ENCODE data around the gene HTRA2.
A peak's percentile ranks its signal among the peaks of the same experiment; 100 is the strongest.

Gene HTRA2

DNA sequence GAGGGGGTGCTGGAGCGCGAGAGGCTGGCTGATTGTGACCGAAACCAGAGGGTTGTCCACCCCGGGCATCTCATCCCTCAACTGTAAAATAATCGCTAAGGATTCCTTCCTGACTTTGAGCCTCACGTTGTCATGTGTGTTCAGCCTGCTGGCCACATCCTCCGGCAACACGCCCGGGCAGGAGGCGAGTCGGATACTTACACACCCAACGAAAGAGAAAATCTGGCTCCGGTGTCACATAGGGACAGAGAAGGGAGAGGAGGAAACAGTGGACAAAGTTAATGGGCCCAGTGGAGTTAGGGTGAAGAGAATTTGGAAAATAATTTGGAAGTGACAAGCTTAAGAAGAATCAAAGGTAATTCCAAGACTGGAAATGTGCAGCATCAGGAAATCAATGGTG is 13.1 kb upstream of the HTRA2 start:
- no peak for DNase-seq

DNA sequence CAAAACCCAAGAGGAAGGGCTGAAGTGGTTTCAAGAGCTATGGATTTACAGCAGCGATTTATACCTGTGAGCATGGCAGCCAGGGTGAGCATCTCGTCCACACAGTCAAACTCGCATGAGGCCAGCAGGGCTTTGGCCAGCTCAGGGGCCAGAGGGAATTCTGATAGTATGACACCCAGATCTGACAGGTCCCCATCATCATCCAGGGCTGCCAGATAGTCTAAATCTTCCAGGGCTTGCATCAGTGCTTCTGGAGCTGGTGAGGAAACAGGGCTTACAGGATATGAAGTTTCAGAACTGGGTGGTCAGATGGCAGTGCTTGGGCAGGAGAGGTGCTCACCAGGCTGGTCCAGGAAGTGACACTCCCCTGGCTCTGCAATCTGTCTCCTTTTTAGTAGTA is 7.2 kb upstream of the HTRA2 start:
- no peak for DNase-seq

DNA sequence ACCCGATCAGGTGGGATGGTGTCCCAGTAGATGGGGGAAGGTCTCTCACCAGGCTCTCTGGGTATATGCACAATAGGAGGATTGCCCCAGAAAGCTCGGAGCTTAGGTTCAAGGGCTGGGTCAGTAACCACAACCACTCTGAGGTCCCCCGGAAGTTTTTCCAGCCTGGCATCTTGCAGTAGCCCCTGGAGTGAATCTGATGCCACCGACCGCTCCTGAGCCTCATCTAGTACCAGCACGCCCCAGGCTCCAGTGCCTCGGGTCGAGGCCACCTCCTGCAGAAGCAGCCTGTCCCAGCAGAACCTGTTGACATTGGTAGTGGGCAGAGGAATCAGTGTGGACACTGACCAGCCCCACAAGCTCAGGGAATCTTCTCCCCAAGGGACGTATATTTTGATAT is 5.7 kb upstream of the HTRA2 start:
- DNase-seq, result no peak

DNA sequence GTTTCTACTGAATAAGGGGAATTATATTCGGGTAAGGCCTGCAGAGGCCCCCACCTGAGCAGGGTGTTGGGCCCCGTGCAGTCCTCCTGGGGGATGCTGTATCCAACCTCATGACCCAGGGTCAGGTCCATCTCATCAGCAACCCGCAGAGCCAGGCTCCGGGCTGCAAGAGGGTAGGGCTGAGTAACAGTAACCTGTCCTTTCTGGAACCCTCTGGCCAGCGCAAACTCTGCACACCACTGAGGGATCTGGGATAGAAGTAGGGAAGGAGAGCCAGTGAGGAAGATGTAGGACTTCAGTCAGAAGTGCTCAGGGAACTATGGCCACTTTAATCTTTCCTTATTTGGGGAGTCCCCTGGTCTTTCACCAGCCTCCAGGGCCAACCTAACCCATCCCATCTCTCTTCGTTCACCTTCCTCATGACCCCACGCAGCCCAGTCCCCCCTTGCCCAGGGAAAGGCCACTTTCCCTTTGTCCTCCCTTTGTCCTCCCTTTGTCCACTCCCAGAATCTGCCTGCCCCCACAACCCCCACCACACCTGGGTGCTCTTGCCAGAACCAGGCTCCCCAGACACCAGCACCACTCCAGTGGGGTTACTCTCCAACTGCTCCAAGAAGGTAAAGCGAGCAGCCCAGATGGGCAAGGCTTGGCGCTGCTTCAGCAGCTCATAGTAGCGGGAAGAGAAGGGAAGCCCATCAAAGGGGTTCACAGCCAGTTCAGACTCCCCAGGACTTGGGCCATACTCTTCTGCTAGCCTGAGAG is 4.6 kb upstream of the HTRA2 start:
- DNase-seq, result no peak

DNA sequence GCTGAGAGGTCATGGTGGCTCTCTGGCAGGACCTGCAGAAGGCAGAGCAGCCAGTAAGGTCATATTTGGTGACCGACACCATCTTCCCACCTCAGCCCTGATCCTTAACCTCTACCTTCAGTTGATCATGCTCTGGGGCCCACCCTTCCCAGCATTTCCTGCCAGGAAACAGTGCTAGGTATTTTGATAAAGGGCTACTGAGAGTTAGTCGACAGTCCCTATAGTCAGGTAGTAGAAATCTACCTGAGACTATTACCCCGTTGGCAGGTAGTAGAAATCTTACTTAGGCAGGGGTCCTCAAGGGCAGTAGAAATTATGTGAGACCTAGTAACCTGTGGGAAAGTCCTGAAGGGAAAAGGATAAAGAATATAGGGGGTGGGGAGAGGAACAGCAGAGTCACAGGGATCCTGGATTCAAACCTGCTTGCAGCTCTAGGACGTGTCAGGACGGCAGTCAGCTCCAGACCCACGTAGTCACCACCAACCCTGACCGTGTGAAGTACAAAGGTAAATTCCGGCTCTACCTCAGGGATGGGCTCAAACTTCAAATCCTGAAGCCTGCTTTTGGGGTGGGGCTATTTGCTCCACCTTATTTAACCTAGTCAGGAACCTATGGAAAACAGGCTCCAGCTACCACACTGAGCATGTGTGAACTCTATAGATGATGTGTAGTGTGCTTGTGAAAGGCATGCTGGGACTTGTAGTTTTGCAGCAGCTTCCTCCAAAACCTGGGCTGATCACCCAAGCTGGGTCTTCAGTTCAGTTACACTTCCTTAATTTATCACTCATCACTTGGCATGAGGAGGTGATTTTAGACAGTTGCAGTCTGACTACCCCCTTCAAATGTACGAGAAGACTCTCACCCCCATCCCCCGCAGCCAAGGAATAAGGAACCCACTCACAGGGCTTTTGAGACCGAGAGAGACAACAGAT is 3.8 kb upstream of the HTRA2 start, which contains the start of gene DQX1:
Gene DQX1, minus strand, starts transcription at position 515 of the 932 bp plus-strand sequence. Its CDS starts 502 bp downstream, at position 13.
- peak; percentile 36 for DNase-seq

DNA sequence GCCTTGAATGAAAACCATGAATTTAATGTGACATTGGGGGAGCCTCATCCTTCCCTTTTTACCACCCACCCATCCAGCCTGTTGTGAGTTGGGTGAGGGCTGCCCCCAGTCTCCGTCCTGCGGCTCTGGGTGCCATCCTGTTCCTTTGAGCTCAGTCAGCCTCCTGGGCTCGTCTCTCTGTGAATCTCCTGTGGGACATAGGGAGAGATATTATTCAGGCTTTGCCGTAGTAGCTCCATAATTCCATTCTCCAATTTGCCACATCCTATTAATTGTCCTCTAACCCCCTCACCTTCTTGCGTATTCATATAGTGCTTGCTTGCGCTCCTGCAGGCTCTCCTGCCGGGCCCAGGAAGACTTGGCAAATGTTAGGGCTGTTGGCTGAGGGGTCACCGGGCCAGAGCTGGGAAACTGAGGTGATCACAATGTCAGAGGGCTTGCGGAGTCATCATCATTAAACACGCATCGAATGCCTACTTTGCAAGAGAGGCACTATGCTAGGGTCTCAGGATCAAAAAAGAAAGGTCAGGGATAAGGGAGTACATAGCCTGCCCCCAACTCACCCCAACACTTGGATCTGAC is 3.0 kb upstream of the HTRA2 start:
- DNase-seq, result no peak

DNA sequence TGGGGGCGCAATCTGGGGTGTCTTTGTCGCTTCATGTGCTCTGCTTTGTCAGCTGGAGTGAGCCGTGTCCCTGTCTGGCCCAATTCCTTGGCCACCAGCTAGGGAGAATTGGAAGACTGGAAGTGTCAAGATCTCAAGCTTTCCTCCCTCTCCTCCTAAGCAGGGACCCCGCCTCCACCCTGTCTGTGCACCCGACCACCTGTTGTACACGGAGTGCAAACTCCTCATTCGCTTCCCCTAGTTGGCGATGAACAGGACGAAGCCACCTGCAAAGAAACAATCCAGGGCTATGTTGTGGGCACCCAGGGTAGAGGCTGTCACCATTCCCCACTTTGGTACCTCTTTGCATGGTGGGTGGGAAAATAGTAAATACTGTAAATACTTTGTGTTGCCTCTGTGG is 2.0 kb upstream of the HTRA2 start:
- no peak for DNase-seq

DNA sequence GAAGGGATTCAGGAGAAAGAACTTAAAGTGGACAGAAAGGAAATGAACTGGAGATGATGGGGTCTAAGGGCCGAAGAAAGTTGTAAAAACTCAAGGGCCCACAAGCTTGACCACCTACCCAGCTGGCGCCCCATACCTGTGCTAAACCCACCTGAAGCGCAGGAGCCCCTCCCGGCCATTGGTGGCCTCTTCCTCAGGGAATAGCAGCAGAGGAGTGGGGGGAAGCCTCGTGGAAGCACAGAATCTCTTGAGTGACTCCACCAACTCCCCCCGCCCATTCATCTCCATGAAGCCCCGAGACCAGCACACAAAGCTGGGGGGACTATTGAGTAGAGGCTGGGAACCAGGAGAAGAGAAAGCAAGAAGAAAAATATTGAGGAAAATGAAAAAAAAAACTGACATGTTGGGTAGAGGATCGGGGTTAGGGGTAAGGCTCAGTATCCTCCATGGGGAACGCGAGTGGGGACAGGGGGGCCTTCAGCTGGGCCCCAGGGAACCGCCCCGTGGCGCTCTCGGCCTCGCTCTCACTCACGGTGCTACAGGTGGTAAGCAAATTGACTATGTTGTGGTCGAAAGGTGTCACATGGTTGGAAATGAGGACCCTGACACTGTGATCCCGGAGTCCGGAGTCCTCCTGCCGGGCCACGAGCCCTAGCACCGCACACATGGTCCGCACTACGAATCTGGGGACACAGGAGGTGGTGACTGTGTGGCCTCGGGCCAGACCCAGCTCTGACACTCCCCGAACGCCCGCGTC is 955 bp upstream of the HTRA2 start:
- no peak for DNase-seq

DNA sequence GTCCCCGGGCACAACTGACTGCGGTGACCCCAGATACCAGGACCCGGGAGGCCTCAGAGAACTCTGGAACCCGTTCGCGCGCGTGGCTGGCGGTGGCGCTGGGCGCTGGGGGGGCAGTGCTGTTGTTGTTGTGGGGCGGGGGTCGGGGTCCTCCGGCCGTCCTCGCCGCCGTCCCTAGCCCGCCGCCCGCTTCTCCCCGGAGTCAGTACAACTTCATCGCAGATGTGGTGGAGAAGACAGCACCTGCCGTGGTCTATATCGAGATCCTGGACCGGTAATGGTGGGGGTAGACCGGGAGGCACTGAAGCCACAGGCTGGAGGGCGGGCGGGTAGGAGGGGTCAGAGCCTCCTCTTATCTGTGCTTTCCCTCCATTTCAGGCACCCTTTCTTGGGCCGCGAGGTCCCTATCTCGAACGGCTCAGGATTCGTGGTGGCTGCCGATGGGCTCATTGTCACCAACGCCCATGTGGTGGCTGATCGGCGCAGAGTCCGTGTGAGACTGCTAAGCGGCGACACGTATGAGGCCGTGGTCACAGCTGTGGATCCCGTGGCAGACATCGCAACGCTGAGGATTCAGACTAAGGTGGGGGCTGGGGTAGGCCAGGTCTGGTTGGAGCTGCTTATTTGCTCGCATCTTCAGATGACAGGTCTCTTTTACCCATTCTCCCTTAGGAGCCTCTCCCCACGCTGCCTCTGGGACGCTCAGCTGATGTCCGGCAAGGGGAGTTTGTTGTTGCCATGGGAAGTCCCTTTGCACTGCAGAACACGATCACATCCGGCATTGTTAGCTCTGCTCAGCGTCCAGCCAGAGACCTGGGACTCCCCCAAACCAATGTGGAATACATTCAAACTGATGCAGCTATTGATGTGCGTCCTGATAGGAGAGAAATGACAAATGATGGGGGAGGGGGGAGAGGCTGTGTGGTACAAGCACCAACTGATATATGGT is 780 bp downstream of the HTRA2 start:
- DNase-seq, result peak; percentile 65

DNA sequence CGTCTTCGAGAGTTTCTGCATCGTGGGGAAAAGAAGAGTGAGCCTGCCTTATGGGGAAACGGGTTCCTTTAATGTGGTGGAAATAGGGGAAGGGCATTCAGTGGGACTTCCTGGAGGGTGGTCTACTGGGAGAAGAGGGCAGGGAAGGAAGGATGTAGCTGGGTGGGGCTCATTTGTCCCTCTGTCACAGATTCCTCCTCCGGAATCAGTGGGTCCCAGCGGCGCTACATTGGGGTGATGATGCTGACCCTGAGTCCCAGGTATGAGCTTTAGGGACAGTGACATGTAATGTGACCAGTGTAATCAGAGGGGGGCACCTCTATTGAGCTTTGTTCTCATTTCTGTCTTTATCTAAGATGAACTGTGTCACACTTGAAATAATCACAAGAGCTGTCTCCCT is 1.9 kb downstream of the HTRA2 start:
- no peak for DNase-seq

DNA sequence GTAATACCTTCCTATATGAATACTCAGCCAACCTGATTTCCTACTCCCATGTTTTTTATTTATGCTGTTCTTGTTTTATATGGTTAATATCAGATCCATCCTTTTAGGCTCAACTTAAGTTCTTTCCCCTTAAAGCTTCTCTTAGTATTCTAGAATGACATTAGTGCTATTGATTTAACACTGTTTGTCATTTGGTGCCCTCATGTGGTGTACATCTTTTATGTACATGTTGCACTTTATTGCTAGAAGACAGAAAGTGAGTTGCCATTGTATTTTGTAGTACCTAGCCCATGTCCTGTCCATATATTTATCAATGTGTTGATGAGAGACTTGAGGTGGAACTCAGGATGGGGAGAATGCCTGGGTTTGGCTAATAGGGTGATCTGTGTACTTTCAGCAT is 2.5 kb downstream of the HTRA2 start:
- peak; percentile 46 for DNase-seq

DNA sequence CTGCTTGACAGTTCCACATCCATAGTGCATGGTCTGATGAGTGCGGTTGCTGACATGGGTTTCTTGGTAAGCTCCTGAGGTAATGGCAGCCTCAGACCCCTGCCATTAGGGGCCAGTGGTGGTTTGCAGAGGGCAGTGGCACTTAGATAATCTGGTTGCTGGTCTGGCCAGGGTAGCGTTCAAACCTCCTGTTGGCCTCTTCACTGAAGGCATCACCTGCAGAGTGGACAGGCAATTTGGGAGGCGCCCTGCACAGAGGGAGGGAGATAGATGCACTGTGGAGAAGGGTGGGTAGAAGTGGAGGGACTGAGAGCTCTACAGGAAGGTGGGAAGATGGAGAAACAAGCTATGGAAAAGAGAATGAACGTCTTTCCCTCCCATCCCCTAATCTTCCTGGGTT is 3.7 kb downstream of the HTRA2 start:
- no peak for DNase-seq

DNA sequence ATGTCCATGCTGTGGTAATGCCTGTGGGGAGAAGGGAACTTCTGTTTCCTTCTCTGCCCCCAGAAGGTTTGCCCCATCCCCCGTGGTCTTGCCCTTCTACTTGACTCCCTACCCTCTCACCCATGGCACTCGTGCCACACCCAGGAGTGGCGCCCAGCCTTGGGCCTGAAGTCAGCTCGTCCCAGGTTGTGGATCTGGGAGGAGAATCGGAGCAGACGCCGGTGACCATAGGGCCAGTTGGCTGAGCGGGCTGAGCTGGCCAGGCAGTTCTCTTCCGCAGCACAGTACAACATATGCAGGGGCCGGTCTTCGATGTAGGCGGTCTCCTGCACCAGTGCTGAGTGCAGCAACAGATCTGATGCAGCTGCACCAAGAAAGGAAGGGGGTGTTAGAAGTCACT is 4.7 kb downstream of the HTRA2 start:
- DNase-seq, result no peak

DNA sequence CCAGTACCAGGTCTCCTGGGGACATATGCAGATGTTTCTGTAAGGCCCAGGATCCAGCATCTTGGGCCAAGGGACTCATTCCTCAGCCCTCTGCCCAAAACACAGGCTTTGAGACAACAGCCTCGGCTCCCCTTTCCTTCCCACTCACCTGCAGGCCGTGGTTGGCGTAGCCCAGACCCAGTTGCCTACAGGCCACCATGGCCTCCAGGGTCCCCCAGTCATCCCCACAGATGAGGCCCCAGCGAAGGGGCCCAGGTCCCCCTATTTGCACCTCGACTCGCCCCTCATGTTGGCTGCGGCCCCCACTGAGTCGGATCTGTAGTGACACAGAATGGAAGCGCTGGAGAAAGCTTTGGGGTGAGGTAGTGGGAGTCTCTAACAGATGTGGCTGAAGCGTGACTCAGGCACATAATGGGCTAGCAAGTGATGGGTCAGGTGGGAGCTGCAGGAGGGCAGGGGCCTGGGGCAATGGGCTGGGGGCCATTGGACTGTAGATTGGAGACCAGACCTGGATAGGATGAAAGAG is 5.8 kb downstream of the HTRA2 start:
- DNase-seq, result no peak

DNA sequence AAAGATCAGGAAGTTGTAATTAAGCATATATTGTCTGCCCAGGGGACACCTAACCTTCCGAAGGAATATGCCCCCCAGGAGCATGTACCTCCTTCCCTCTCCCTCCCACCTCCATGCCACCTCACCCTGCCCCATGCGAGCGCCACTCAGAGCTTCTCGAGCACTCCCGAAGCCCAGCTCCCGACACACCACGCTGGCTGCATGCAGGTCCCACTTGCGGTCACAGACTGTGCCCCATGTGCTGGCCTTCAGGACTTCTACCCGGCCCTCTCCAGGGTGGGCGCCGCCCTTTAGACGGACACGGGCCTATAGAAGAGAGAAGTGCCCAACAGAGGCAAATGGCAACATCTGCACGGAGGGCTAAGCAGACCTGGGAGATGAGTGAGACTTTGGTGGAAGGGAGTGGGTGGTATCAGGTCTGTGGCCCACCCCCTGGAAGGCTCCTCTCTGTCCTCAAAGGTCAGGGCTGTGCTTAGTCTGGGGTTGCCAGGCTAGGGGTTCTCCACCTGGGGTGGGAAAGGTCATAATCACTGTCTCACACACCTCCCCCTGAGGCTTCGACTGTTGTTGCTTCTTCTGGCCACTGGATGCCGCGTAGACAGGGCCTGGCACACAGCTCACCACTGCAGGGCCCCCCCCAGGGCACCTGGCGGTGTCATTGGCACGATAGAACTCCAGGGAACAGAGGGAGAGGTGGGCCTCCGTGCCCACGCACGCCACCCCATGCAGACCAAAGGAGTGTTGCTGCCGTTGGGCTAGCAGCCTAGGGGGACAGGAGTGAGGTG is 6.6 kb downstream of the HTRA2 start:
- no peak for DNase-seq

DNA sequence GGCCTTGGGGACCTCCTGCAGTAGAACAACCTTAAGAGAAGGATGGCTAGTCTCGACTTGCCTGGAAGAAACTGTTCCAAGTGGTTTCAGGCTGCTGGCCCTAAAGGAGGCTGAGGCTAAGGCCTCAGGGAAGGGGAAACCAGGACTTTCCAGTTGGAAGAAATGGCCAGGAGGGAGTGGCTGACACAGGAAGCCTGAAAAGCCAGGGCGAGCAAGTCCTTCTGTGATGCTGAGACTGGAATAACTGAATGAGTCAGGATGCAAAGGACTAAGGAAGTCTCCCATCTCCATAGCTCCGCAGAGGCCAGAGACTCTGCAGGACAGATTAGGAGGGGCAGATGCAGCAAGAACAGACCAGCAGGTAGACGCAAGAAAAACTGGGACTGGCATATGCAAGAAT is 7.4 kb downstream of the HTRA2 start:
- DNase-seq, result no peak

DNA sequence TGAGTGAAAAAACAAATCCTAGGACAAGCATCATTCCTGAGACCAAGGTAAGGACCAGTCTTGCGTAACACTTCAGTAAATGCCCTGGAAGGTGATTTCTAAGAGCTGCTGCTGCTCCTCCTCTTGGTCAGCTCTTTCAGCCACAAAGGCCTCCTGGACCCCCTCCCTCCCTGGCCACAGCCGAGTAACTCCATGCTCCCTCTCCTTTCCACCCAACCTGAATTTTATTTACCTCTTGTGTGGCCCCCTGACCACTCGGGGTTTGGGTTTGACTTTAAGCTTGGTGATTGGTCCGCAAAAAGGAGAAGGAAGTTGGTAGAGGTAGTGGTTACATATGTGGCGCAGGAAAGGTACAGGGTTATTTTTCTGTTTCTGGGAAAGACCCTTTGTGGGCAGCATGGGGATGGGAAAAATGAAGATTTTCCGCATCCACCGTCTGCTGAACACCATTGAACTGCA is 9.2 kb downstream of the HTRA2 start:
- no peak for DNase-seq

DNA sequence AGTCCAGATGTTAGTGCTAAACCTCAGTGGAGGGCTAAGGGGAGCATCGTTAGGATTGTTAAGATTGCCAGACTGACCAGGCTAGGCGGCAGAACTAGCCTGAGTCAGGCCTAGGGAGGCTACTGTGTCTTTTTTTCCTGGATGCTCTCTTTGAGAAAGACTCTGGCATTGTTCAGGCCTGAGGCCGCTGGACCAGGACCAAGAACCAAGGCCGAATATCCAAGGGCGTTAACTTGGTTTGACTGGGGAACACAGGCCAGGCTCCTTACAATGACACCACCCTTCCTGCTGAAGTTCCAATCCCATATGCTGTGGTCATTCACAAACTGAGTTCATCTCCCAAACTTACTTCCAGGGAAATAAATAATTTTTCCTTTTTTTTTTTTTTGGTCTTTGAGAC is 10.6 kb downstream of the HTRA2 start:
- DNase-seq, result no peak

DNA sequence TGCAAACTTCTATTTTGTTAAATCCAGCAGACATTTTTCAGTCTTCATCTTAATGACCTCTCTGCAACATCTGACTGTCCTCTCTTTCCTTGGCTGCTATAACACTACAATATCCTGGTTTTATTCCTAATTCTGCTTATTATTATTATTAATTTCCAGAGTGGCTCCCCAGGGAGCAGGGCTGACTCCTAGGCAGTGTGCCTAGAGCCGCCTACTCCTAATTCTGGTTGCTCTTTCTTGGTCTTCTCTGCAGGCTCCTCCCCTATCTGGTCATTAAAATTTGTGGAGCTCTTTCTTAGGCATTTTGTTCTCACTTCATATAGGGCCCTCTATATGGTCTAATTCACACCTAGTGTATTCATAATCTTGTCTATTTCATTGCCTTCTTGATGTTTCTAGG is 13.2 kb downstream of the HTRA2 start:
- DNase-seq, result no peak

DNA sequence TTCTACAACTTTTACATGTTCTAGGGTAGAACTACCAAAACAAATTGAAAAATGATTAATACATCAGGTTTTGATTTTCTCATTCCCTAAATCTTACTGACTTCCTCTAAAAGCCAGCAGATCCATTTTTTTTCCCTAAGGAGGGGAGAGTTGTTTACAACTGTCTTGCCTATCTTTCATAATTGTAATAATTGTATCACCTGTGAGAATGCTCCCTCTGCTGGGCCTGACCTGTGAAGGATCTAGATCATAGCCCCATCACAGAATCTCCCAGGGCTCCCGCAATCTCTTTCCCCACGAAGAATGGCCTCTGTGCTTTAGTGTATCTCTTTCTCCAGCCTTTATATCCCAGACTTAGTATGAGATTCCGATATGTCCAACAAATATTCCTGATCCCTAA is 14.9 kb downstream of the HTRA2 start:
- DNase-seq, result no peak

DNA sequence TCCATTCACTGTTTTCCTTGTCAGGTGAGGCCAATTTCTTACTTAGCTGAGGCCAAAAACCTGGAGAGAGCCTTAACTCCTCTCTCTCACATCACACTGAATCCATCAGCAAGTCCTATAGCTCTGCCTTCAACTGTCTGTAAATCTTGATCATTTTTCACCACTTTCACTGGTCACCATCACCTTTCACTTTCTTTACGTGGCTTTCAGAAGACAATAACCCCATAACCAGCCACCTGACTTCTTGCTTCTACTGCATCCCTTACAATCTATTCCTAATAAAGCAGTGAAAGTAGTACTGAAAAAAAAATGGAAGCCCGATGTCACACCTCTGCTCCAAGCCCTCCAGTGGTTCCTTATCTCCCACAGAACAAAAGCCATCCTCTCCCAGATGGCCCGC is 16.3 kb downstream of the HTRA2 start:
- no peak for DNase-seq

Measured in EL (cell line).